HepG2 (cell line): Measurements from ENCODE around the gene MLLT11. TPM values are rescaled to one million over a fixed set of nuclear protein-coding genes. Genes with fewer than 3 reads are reported as not detected.

Experiments
- AFF4 ChIP-seq: sonication (generic); formaldehyde crosslinking; IDR thresholded peaks from 2 replicates; pipeline ENCODE4 v1.4.0; 2020; ENCODE audit warnings: missing genetic modification reagents
- CENPBD1 ChIP-seq: sonication (generic); formaldehyde crosslinking; IDR thresholded peaks from 2 replicates; pipeline ENCODE4 v1.8.0; 2022; ENCODE audit warnings: missing genetic modification reagents, low read depth, mild to moderate bottlenecking, borderline replicate concordance
- CHD4 ChIP-seq: fragments of 200-600 bp; sonication (generic); IDR thresholded peaks from 2 replicates; pipeline ENCODE4 v1.7.0; 2017; ENCODE audit warnings: mild to moderate bottlenecking, low read length, borderline replicate concordance
- DRAP1 ChIP-seq: IDR thresholded peaks from 2 replicates; pipeline ENCODE4 v1.6.1; 2016; ENCODE audit warnings: missing genetic modification reagents, missing compliant biosample characterization
- E2F5 ChIP-seq: sonication (generic); formaldehyde crosslinking; conservative IDR thresholded peaks from 2 replicates; pipeline ENCODE4 v1.4.0; 2020; ENCODE audit warnings: missing genetic modification reagents
- EED ChIP-seq: sonication (generic); formaldehyde crosslinking; IDR thresholded peaks from 2 replicates; pipeline ENCODE4 v1.5.0; 2020; ENCODE audit warnings: mild to moderate bottlenecking, missing genetic modification reagents
- MBNL3 ChIP-seq: fragments of 250-450 bp; sonication (Bioruptor Pico); conservative IDR thresholded peaks from 2 replicates; pipeline ENCODE4 v1.8.0; 2022; ENCODE audit warnings: mild to moderate bottlenecking, inconsistent platforms
- MIER2 ChIP-seq: IDR thresholded peaks from 2 replicates; pipeline ENCODE4 v1.6.1; 2016; ENCODE audit warnings: missing biosample characterization, missing genetic modification reagents
- MIER3 ChIP-seq: IDR thresholded peaks from 2 replicates; pipeline ENCODE4 v1.6.1; 2016; ENCODE audit warnings: missing compliant biosample characterization, borderline replicate concordance
- MLLT10 ChIP-seq: sonication (generic); formaldehyde crosslinking; IDR thresholded peaks from 2 replicates; pipeline ENCODE4 v1.4.0; 2020; ENCODE audit warnings: missing genetic modification reagents
- MTA1 ChIP-seq: sonication (generic); formaldehyde crosslinking; IDR thresholded peaks from 2 replicates; pipeline ENCODE4 v1.4.0; 2020; ENCODE audit warnings: missing genetic modification reagents, mild to moderate bottlenecking, borderline replicate concordance
- SIN3B ChIP-seq: fragments of 150-350 bp; IDR thresholded peaks from 2 replicates; pipeline ENCODE4 v1.6.1; 2014; ENCODE audit warnings: low read length
- SKI ChIP-seq: fragments of 450-650 bp; IDR thresholded peaks from one replicate; pipeline ENCODE4 v1.6.1; 2018; ENCODE audit warnings: mild to moderate bottlenecking; ENCODE audit not compliant: partially characterized antibody
- SMARCC2 ChIP-seq: fragments of 450-650 bp; IDR thresholded peaks from 2 replicates; pipeline ENCODE4 v1.6.1; 2017; ENCODE audit warnings: antibody characterized with exemption, mild to moderate bottlenecking
- SMC3 ChIP-seq: IDR thresholded peaks from 2 replicates; pipeline ENCODE4 v1.6.1; 2011; ENCODE audit warnings: low read length, improper control_type of control experiment
- THAP11 ChIP-seq: IDR thresholded peaks from 2 replicates; pipeline ENCODE4 v1.6.1; 2016; ENCODE audit warnings: missing biosample characterization, missing genetic modification reagents
- TSC22D2 ChIP-seq: sonication (generic); formaldehyde crosslinking; IDR thresholded peaks from 2 replicates; pipeline ENCODE4 v1.5.1; 2020; ENCODE audit warnings: missing genetic modification reagents, mild to moderate bottlenecking, borderline replicate concordance
- ZFP1 ChIP-seq: IDR thresholded peaks from 2 replicates; pipeline ENCODE4 v1.6.1; 2016
- ZKSCAN1 ChIP-seq: fragments of 150-350 bp; IDR thresholded peaks from 2 replicates; pipeline ENCODE4 v1.6.1; 2014; ENCODE audit warnings: low read length
- ZNF205 ChIP-seq: IDR thresholded peaks from 2 replicates; pipeline ENCODE4 v1.6.1; 2018; ENCODE audit warnings: missing biosample characterization, missing genetic modification reagents
- ZNF3 ChIP-seq: IDR thresholded peaks from 2 replicates; pipeline ENCODE4 v1.7.0; 2017; ENCODE audit warnings: inconsistent platforms
- ZNF350 ChIP-seq: sonication (generic); formaldehyde crosslinking; IDR thresholded peaks from 2 replicates; pipeline ENCODE4 v1.4.0; 2020; ENCODE audit warnings: mild to moderate bottlenecking, low read depth, missing genetic modification reagents, borderline replicate concordance
- ZNF720 ChIP-seq: sonication (generic); formaldehyde crosslinking; IDR thresholded peaks from 2 replicates; pipeline ENCODE4 v1.4.0; 2020; ENCODE audit warnings: missing genetic modification reagents
- ZNF790 ChIP-seq: sonication (generic); formaldehyde crosslinking; IDR thresholded peaks from 2 replicates; pipeline ENCODE4 v1.8.0; 2022; ENCODE audit warnings: missing genetic modification reagents, mild to moderate bottlenecking, borderline replicate concordance
- ZSCAN5A ChIP-seq: sonication (generic); formaldehyde crosslinking; IDR thresholded peaks from 2 replicates; pipeline ENCODE4 v1.8.0; 2022; ENCODE audit warnings: mild to moderate bottlenecking, missing genetic modification reagents, borderline replicate concordance
- polyA plus RNA-seq, 8 experiments: library from polyadenylated mRNA; depleted of rRNA in 3 of 8; stranded (reverse) in 7 of 8; unstranded in 1 of 8; fragments of >200 nt; fragmentation: Illumina TruSeq in 4 of 8; extraction: Trizol in 4 of 8; gene quantifications; 2 replicates each; pipeline versions ENCODE4 v1.2.1 to v1.2.3, GENCODE V29; 2011 to 2016; ENCODE audit warnings: low read depth in 4 of 8, missing spikeins in 1 of 8, mixed read lengths in 1 of 8; ENCODE audit not compliant: insufficient read depth in 1 of 8
- total RNA-seq, 5 experiments: library from RNA; depleted of rRNA; stranded (reverse); fragments of >200 nt; fragmentation: Illumina TruSeq; extraction: Trizol; gene quantifications; 2 replicates each; pipeline ENCODE4 v1.2.3, GENCODE V29; 2016; ENCODE audit warnings: low read depth in 1 of 5

The MLLT11 gene
- total and polyA plus RNA-seq, 2 of the 13 experiments (the other 11 are each of a cell fraction or from before 2014, with no cell fraction given), result 0.21 to 0.22 TPM

- TF ChIP-seq SMARCC2 (0 out of 2 replicates have a peak, but pooled peaks have one; percentile 5), THAP11 (CRISPR knock-in tag) (peak; percentile 43), ZFP1 (CRISPR knock-in tag) (no peak), CENPBD1 (CRISPR knock-in tag) (no peak), SMC3 (peak; percentile 34), SKI (peak; percentile 35), MTA1 (peak; percentile 62; the same call in 1 of the 2 replicates), MIER2 (no peak), MIER3 (peak; percentile 55; the same call in 1 of the 2 replicates), ZNF3 (CRISPR knock-in tag) (no peak), ZKSCAN1 (no peak), DRAP1 (CRISPR knock-in tag) (peak; percentile 78), AFF4 (0 out of 2 replicates have a peak, but pooled peaks have one; percentile 52), ZSCAN5A (no peak; the same call in 1 of the 2 replicates), MLLT10 (CRISPR knock-in tag) (no peak), EED (CRISPR knock-in tag) (no peak), ZNF790 (CRISPR knock-in tag) (no peak), TSC22D2 (CRISPR knock-in tag) (no peak; the same call in 1 of the 2 replicates), MBNL3 (CRISPR knock-in tag) (no peak), ZNF720 (CRISPR knock-in tag) (no peak), CHD4 (peak; percentile 94; the same call in 1 of the 2 replicates), E2F5 (no peak), ZNF350 (peak; percentile 84), SIN3B (no peak), ZNF205 (CRISPR knock-in tag) (peak; percentile 39)
Measured at GRCh38 chr1:151012684-151013471, 47.3 kb upstream of the MLLT11 start (continued).
